ENCODE results near the gene MAD1L1.

- TF ChIP-seq EZH2 (IDR thresholded peaks at IDR 0.05; ENCODE audit: borderline replicate concordance, low read depth, low read length, severe bottlenecking) (no peak), CTCF (IDR thresholded peaks at IDR 0.05; ENCODE audit: borderline replicate concordance, extremely low read depth, low read length, poor library complexity, severe bottlenecking) (no peak)
These were observed 325.6 kb downstream of the MAD1L1 start for GRCh38 chr7:1906988-1907745.

All from DND-41 (cell line).